GM23248 (cell line): ENCODE results near the gene TLR8. TPM values are rescaled to one million over a fixed set of nuclear protein-coding genes. Genes with fewer than 3 reads are reported as not detected.

Experiments
- DNase-seq: peaks from one replicate; pipeline ENCODE4 v3.0.0-alpha.2; 2015
- H2AFZ ChIP-seq: fragments of 200-600 bp; sonication (generic); 2 replicates; pipeline ENCODE4 v1.6.1; 2016; ENCODE audit warnings: antibody characterized with exemption
- H3F3A ChIP-seq: fragments of 200-600 bp; sonication (generic); 2 replicates; pipeline ENCODE4 v1.6.1; 2016; ENCODE audit warnings: mild to moderate bottlenecking, antibody characterized with exemption, mixed run types; ENCODE audit not compliant: insufficient read depth
- H3K27ac ChIP-seq: fragments of 200-600 bp; sonication (generic); 2 replicates; pipeline ENCODE4 v1.5.1; 2016; ENCODE audit warnings: mild to moderate bottlenecking
- H3K27me3 ChIP-seq: fragments of 200-600 bp; sonication (generic); replicated peaks from 2 replicates; pipeline ENCODE4 v1.6.1; 2016; ENCODE audit warnings: mild to moderate bottlenecking; ENCODE audit not compliant: insufficient read depth
- H3K36me3 ChIP-seq: fragments of 200-600 bp; sonication (generic); 2 replicates; pipeline ENCODE4 v1.6.1; 2016; ENCODE audit warnings: low read depth, mild to moderate bottlenecking
- H3K4me1 ChIP-seq: fragments of 200-600 bp; sonication (generic); 2 replicates; pipeline ENCODE4 v1.6.1; 2016; ENCODE audit warnings: mild to moderate bottlenecking; ENCODE audit not compliant: insufficient read depth
- H3K4me2 ChIP-seq: fragments of 200-600 bp; sonication (generic); one replicate; pipeline ENCODE4 v1.6.1; 2016; ENCODE audit warnings: mild to moderate bottlenecking; ENCODE audit not compliant: unreplicated experiment
- H3K4me3 ChIP-seq: fragments of 200-600 bp; sonication (generic); 2 replicates; pipeline ENCODE4 v1.5.1; 2016; ENCODE audit warnings: mild to moderate bottlenecking
- H3K79me2 ChIP-seq: fragments of 200-600 bp; sonication (generic); 2 replicates; pipeline ENCODE4 v1.6.1; 2016; ENCODE audit warnings: mild to moderate bottlenecking; ENCODE audit not compliant: insufficient read depth
- H3K9ac ChIP-seq: fragments of 200-600 bp; sonication (generic); 2 replicates; pipeline ENCODE4 v1.6.1; 2016; ENCODE audit warnings: mild to moderate bottlenecking
- H3K9me2 ChIP-seq: fragments of 200-600 bp; sonication (generic); 2 replicates; pipeline ENCODE4 v1.6.1; 2016; ENCODE audit warnings: mixed run types, mild to moderate bottlenecking, moderate library complexity; ENCODE audit not compliant: insufficient read depth
- H3K9me3 ChIP-seq: fragments of 200-600 bp; sonication (generic); one replicate; pipeline ENCODE4 v1.6.1; 2017; ENCODE audit warnings: low read depth
- H4K20me1 ChIP-seq: fragments of 200-600 bp; sonication (generic); 2 replicates; pipeline ENCODE4 v1.6.0; 2016; ENCODE audit not compliant: insufficient read depth
- EZH2 ChIP-seq: fragments of 200-600 bp; sonication (generic); IDR thresholded peaks from 2 replicates; pipeline ENCODE4 v1.6.1; 2018; ENCODE audit warnings: antibody characterized with exemption, mild to moderate bottlenecking; ENCODE audit not compliant: insufficient read depth, poor library complexity, severe bottlenecking
- EZH2phosphoT487 ChIP-seq: fragments of 200-600 bp; sonication (generic); IDR thresholded peaks from 2 replicates; pipeline ENCODE4 v1.6.1; 2018; ENCODE audit warnings: antibody characterized with exemption, moderate library complexity, mild to moderate bottlenecking, low read depth; ENCODE audit not compliant: insufficient read depth
- WGBS, 2 experiments: methylation state at CpG; one replicate each; pipeline ENCODE4 v1.1.6; 2015 to 2017; ENCODE audit warnings: low lambda C conversion rate in 2 of 2, low coverage in 1 of 2; ENCODE audit errors: missing lambda C conversion rate in 2 of 2; 5-methylcytosine and 5-hydroxymethylcytosine counted together
- in situ Hi-C: fragments of 300-500 bp; cut with MboI; formaldehyde crosslinking; loops from 2 replicates; pipeline ENCODE4 v1.15.0; 2020
- polyA plus RNA-seq: library from polyadenylated mRNA; unstranded; fragments of >200 nt; fragmentation: Nextera tagmentation; extraction: Ambion mirVana; gene quantifications from 2 replicates; pipeline ENCODE4 v1.2.1, GENCODE V29; 2016
- total RNA-seq: library from RNA; depleted of rRNA; stranded (reverse); fragments of >200 nt; shearing (Covaris generic); gene quantifications from 2 replicates; pipeline ENCODE4 v1.2.3, GENCODE V29; 2014

Gene TLR8
- total and polyA plus RNA-seq, 2 experiments from 2014 or later: not detected

GRCh38 chrX:12878536-12878935 is 27.9 kb upstream of the TLR8 start:
- H3K9me2 ChIP-seq: no peaks in the 10 kb centered on the region

GRCh38 chrX:12881914-12882313 is 24.5 kb upstream of the TLR8 start:
- Histone ChIP-seq H3K4me2 (no peak overlapping the region), H3K36me3 (no peaks in the 10 kb centered on the region), H3K27ac (no peak overlapping the region), H4K20me1 (no peaks in the 10 kb centered on the region), H3K79me2 (no peaks in the 10 kb centered on the region), H3K9ac (no peak overlapping the region), H3K9me3 (no peaks in the 10 kb centered on the region), H3F3A (no peaks in the 10 kb centered on the region), H3K27me3 (no peaks in the 10 kb centered on the region), H3K4me1 (no peaks in the 10 kb centered on the region), H3K9me2 (no peaks in the 10 kb centered on the region), H3K4me3 (no peak overlapping the region), H2AFZ (no peak overlapping the region)
- in situ Hi-C loops: no loop called here
- DNase-seq: no peak
- no peak for TF ChIP-seq EZH2
- no peak for TF ChIP-seq EZH2phosphoT487
- WGBS, 2 experiments: 69 to 72% methylated on average over 2 of the region's 2 CpGs

More at GRCh38 chrX:12878536-12878935, 27.9 kb upstream of the TLR8 start:
- no peaks in the 10 kb centered on the region for H3K27me3 ChIP-seq
- no peaks in the 10 kb centered on the region for H3F3A ChIP-seq
- no peaks in the 10 kb centered on the region for H3K4me1 ChIP-seq
- WGBS, 2 experiments: 43% methylated on average over 1 of the region's 1 CpG
- in situ Hi-C loops: no loop called here
- H3K9ac ChIP-seq: no peak overlapping the region
- no peaks in the 10 kb centered on the region for H4K20me1 ChIP-seq
- H3K27ac ChIP-seq: no peak overlapping the region
- H2AFZ ChIP-seq: no peak overlapping the region
- no peak overlapping the region for H3K4me3 ChIP-seq
- no peaks in the 10 kb centered on the region for H3K79me2 ChIP-seq
- H3K36me3 ChIP-seq: no peaks in the 10 kb centered on the region
- DNase-seq: no peak
- H3K9me3 ChIP-seq: no peaks in the 10 kb centered on the region
- TF ChIP-seq EZH2phosphoT487 (no peak), EZH2 (no peak)
- H3K4me2 ChIP-seq: no peak overlapping the region

- Histone ChIP-seq H3K79me2 (no peaks in the 10 kb centered on the region), H4K20me1 (no peaks in the 10 kb centered on the region), H3K36me3 (no peaks in the 10 kb centered on the region), H3K9me3 (no peaks in the 10 kb centered on the region), H2AFZ (no peak overlapping the region), H3K27ac (no peak overlapping the region), H3K9ac (no peak overlapping the region), H3F3A (no peaks in the 10 kb centered on the region), H3K4me1 (no peaks in the 10 kb centered on the region), H3K27me3 (no peaks in the 10 kb centered on the region), H3K9me2 (no peaks in the 10 kb centered on the region), H3K4me3 (no peak overlapping the region), H3K4me2 (no peak overlapping the region)
- TF ChIP-seq EZH2phosphoT487: no peak
- TF ChIP-seq EZH2: no peak
- WGBS, 2 experiments: 9 to 28% methylated on average over 5 of the region's 5 CpGs
- in situ Hi-C loops: no loop called here
- DNase-seq: no peak
These were observed 20.9 kb upstream of the TLR8 start for GRCh38 chrX:12885508-12885907.

GRCh38 chrX:12886545-12886944 is 19.9 kb upstream of the TLR8 start:
- TF ChIP-seq EZH2phosphoT487: no peak
- no peak for TF ChIP-seq EZH2
- no peaks in the 10 kb centered on the region for H4K20me1 ChIP-seq
- H3K9ac ChIP-seq: no peak overlapping the region
- no peaks in the 10 kb centered on the region for H3K9me2 ChIP-seq
- no peak overlapping the region for H3K4me3 ChIP-seq
- 61% methylated on average over 3 of the region's 3 CpGs for WGBS, 2 experiments
- H3K4me2 ChIP-seq: no peak overlapping the region
- no peak overlapping the region for H2AFZ ChIP-seq
- no peaks in the 10 kb centered on the region for H3K79me2 ChIP-seq
- H3K27me3 ChIP-seq: no peaks in the 10 kb centered on the region
- H3K4me1 ChIP-seq: no peaks in the 10 kb centered on the region
- H3K9me3 ChIP-seq: no peaks in the 10 kb centered on the region
- in situ Hi-C loops: no loop called here
- no peaks in the 10 kb centered on the region for H3K36me3 ChIP-seq
- DNase-seq: no peak
- H3K27ac ChIP-seq: no peak overlapping the region
- no peaks in the 10 kb centered on the region for H3F3A ChIP-seq

- 53 to 63% methylated on average over 2 of the region's 2 CpGs for WGBS, 2 experiments
- TF ChIP-seq EZH2 (no peak), EZH2phosphoT487 (no peak)
- Histone ChIP-seq H2AFZ (no peak overlapping the region), H3K9ac (no peak overlapping the region), H3K9me3 (no peaks in the 10 kb centered on the region), H3K27me3 (no peaks in the 10 kb centered on the region), H3K4me2 (no peak overlapping the region), H3F3A (no peaks in the 10 kb centered on the region), H4K20me1 (no peaks in the 10 kb centered on the region), H3K9me2 (no peaks in the 10 kb centered on the region), H3K27ac (no peak overlapping the region), H3K79me2 (no peaks in the 10 kb centered on the region), H3K4me1 (no peaks in the 10 kb centered on the region), H3K36me3 (no peaks in the 10 kb centered on the region), H3K4me3 (no peak overlapping the region)
- no peak for DNase-seq
- in situ Hi-C loops: no loop called here
These were observed 19.3 kb upstream of the TLR8 start for GRCh38 chrX:12887141-12887540.
